Liver (tissue), 9 donors: ENCODE results near the gene SLC13A2. TPM values are rescaled to one million over a fixed set of nuclear protein-coding genes. Genes with fewer than 3 reads are reported as not detected.

Experiments
- DNase-seq: peaks from one replicate; pipeline ENCODE4 v3.0.0-alpha.2; 2017; ENCODE audit warnings: low spot score
- H3K27ac ChIP-seq, 2 donors: one replicate each; pipeline ENCODE4 v1.7.0; 2013; ENCODE audit warnings: inconsistent platforms in 2 of 2, low read length in 2 of 2, control low read depth in 1 of 2, low read depth in 1 of 2, mild to moderate bottlenecking in 1 of 2
- H3K27me3 ChIP-seq, 4 donors: one replicate each; pipeline versions ENCODE4 v1.6.1 to v1.7.0; 2013; ENCODE audit warnings: low read length in 3 of 4, inconsistent platforms in 1 of 4, mild to moderate bottlenecking in 1 of 4, moderate library complexity in 1 of 4; ENCODE audit not compliant: control insufficient read depth in 4 of 4, insufficient read depth in 4 of 4
- H3K36me3 ChIP-seq, 4 donors: one replicate each; pipeline versions ENCODE4 v1.6.1 to v1.7.0; 2013; ENCODE audit warnings: low read length in 3 of 4, mild to moderate bottlenecking in 3 of 4, low read depth in 1 of 4, moderate library complexity in 1 of 4; ENCODE audit not compliant: control insufficient read depth in 4 of 4, insufficient read depth in 3 of 4
- H3K4me1 ChIP-seq, 4 donors: one replicate each; pipeline versions ENCODE4 v1.6.1 to v1.7.0; 2013; ENCODE audit warnings: low read length in 3 of 4, mild to moderate bottlenecking in 3 of 4, moderate library complexity in 1 of 4; ENCODE audit not compliant: control insufficient read depth in 4 of 4, insufficient read depth in 4 of 4
- H3K4me3 ChIP-seq, 3 donors: one replicate each; pipeline versions ENCODE4 v1.6.1 to v1.7.0; 2013; ENCODE audit warnings: low read length in 3 of 3, control low read depth in 1 of 3, low read depth in 1 of 3, mild to moderate bottlenecking in 1 of 3
- H3K9ac ChIP-seq, 2 donors: one replicate each; pipeline ENCODE4 v1.7.0; 2013; ENCODE audit warnings: low read length in 2 of 2, mild to moderate bottlenecking in 2 of 2, moderate library complexity in 2 of 2, control low read depth in 1 of 2, low read depth in 1 of 2
- H3K9me3 ChIP-seq, 4 donors: one replicate each; pipeline versions ENCODE4 v1.6.1 to v1.7.0; 2013; ENCODE audit warnings: low read length in 3 of 4; ENCODE audit not compliant: control insufficient read depth in 4 of 4
- ATF3 ChIP-seq: IDR thresholded peaks from 2 replicates; pipeline ENCODE4 v1.6.1; 2016; ENCODE audit warnings: antibody characterized with exemption
- EGR1 ChIP-seq, 2 donors: IDR thresholded peaks; 2 replicates each; pipeline ENCODE4 v1.6.1; 2016 to 2018; ENCODE audit warnings: antibody characterized with exemption in 2 of 2, low read depth in 2 of 2
- FOXA1 ChIP-seq: IDR thresholded peaks from 2 replicates; pipeline ENCODE4 v1.6.1; 2016; ENCODE audit warnings: antibody characterized with exemption
- FOXA2 ChIP-seq: IDR thresholded peaks from 2 replicates; pipeline ENCODE4 v1.6.1; 2016; ENCODE audit warnings: antibody characterized with exemption
- GABPA ChIP-seq, 2 donors: IDR thresholded peaks in 1 of 2; conservative IDR thresholded peaks in 1 of 2; 2 replicates each; pipeline ENCODE4 v1.6.1; 2016; ENCODE audit warnings: antibody characterized with exemption in 2 of 2, mild to moderate bottlenecking in 1 of 2, moderate library complexity in 1 of 2
- HNF4A ChIP-seq, 2 donors: conservative IDR thresholded peaks; 2 replicates each; pipeline ENCODE4 v1.6.1; 2016; ENCODE audit warnings: antibody characterized with exemption in 2 of 2, mild to moderate bottlenecking in 2 of 2
- HNF4G ChIP-seq: IDR thresholded peaks from 2 replicates; pipeline ENCODE4 v1.6.1; 2016; ENCODE audit warnings: antibody characterized with exemption
- MAX ChIP-seq: IDR thresholded peaks from 2 replicates; pipeline ENCODE4 v1.6.1; 2016; ENCODE audit warnings: antibody characterized with exemption
- RAD21 ChIP-seq, 2 donors: IDR thresholded peaks; 2 replicates each; pipeline ENCODE4 v1.6.1; 2016; ENCODE audit warnings: antibody characterized with exemption in 2 of 2, mild to moderate bottlenecking in 2 of 2
- REST ChIP-seq: IDR thresholded peaks from 2 replicates; pipeline ENCODE4 v1.6.1; 2016; ENCODE audit warnings: antibody characterized with exemption, mild to moderate bottlenecking
- RXRA ChIP-seq, 2 donors: IDR thresholded peaks; 2 replicates each; pipeline ENCODE4 v1.6.1; 2017 to 2018; ENCODE audit warnings: antibody characterized with exemption in 2 of 2, mild to moderate bottlenecking in 1 of 2
- SP1 ChIP-seq: IDR thresholded peaks from 2 replicates; pipeline ENCODE4 v1.6.1; 2018; ENCODE audit warnings: antibody characterized with exemption, mild to moderate bottlenecking
- TAF1 ChIP-seq: conservative IDR thresholded peaks from 2 replicates; pipeline ENCODE4 v1.6.1; 2016; ENCODE audit warnings: antibody characterized with exemption, mild to moderate bottlenecking
- YY1 ChIP-seq: IDR thresholded peaks from 2 replicates; pipeline ENCODE4 v1.6.1; 2016; ENCODE audit warnings: antibody characterized with exemption, mild to moderate bottlenecking
- ZBTB33 ChIP-seq: IDR thresholded peaks from 2 replicates; pipeline ENCODE4 v1.6.1; 2016; ENCODE audit warnings: antibody characterized with exemption
- WGBS: extraction: QIAGEN DNeasy Blood & Tissue Kit; methylation state at CpG from one replicate; pipeline ENCODE4 v1.1.7; 2013; 5-methylcytosine and 5-hydroxymethylcytosine counted together
- polyA plus RNA-seq, 2 donors: library from polyadenylated mRNA; stranded (reverse) in 1 of 2; unstranded in 1 of 2; fragments of 200-250 nt in 1 of 2; fragments of >200 nt in 1 of 2; fragmentation: Nextera tagmentation in 1 of 2; extraction: Ambion mirVana in 1 of 2; gene quantifications; one replicate each; pipeline versions ENCODE4 v1.2.1 to v1.2.3, GENCODE V29; 2013 to 2015
- total RNA-seq, 2 donors: library from RNA; depleted of rRNA; stranded (reverse); fragments of >200 nt; gene quantifications; one replicate each; pipeline ENCODE4 v1.2.3, GENCODE V29; 2014
- TF ChIP-seq, protein P1 (sequence below): fragments of 150-350 bp; IDR thresholded peaks from 2 replicates; pipeline ENCODE4 v1.5.1; 2017; ENCODE audit warnings: improper control_type of control experiment, low read depth, low read length; ENCODE audit not compliant: missing input control
- donor health status: healthy.
- donor health status: healthy.
- donor health status: healthy.
- donor health status: healthy.
- donor health status: healthy.

SLC13A2 gene
- total and polyA plus RNA-seq, 4 donors, result 0.10 to 0.52 (median 0.36) TPM

- Histone ChIP-seq H3K9ac (no peak overlapping the region), H3K9me3 (no peaks in the 10 kb centered on the region), H3K27ac (no peak overlapping the region), H3K4me1 (no peaks in the 10 kb centered on the region), H3K4me3 (no peak overlapping the region), H3K27me3 (no peaks in the 10 kb centered on the region), H3K36me3 (peaks cover 0 to under 1% (median 0%) of the 10 kb centered on the region in 4 donors)
- WGBS, result 80% methylated on average over 4 of the region's 4 CpGs
- DNase-seq, result no peak
- no peak for TF ChIP-seq REST
- TF ChIP-seq, protein P1, sequence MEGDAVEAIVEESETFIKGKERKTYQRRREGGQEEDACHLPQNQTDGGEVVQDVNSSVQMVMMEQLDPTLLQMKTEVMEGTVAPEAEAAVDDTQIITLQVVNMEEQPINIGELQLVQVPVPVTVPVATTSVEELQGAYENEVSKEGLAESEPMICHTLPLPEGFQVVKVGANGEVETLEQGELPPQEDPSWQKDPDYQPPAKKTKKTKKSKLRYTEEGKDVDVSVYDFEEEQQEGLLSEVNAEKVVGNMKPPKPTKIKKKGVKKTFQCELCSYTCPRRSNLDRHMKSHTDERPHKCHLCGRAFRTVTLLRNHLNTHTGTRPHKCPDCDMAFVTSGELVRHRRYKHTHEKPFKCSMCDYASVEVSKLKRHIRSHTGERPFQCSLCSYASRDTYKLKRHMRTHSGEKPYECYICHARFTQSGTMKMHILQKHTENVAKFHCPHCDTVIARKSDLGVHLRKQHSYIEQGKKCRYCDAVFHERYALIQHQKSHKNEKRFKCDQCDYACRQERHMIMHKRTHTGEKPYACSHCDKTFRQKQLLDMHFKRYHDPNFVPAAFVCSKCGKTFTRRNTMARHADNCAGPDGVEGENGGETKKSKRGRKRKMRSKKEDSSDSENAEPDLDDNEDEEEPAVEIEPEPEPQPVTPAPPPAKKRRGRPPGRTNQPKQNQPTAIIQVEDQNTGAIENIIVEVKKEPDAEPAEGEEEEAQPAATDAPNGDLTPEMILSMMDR, result no peak
- no peak for TF ChIP-seq RXRA (IDR thresholded peaks at IDR 0.05)
- no peak for TF ChIP-seq ATF3
- no peak for TF ChIP-seq ZBTB33
- no peak for TF ChIP-seq HNF4G
- TF ChIP-seq RAD21 (IDR thresholded peaks at IDR 0.05), result no peak
- TF ChIP-seq FOXA1, result no peak
- TF ChIP-seq TAF1, result no peak
- no peak for TF ChIP-seq HNF4A (conservative IDR thresholded peaks at IDR 0.05)
- TF ChIP-seq MAX, result no peak
- TF ChIP-seq FOXA2, result no peak
- TF ChIP-seq YY1, result no peak
Observed at GRCh38 chr17:28541439-28541838, 68.0 kb downstream of the SLC13A2 start.

DNA sequence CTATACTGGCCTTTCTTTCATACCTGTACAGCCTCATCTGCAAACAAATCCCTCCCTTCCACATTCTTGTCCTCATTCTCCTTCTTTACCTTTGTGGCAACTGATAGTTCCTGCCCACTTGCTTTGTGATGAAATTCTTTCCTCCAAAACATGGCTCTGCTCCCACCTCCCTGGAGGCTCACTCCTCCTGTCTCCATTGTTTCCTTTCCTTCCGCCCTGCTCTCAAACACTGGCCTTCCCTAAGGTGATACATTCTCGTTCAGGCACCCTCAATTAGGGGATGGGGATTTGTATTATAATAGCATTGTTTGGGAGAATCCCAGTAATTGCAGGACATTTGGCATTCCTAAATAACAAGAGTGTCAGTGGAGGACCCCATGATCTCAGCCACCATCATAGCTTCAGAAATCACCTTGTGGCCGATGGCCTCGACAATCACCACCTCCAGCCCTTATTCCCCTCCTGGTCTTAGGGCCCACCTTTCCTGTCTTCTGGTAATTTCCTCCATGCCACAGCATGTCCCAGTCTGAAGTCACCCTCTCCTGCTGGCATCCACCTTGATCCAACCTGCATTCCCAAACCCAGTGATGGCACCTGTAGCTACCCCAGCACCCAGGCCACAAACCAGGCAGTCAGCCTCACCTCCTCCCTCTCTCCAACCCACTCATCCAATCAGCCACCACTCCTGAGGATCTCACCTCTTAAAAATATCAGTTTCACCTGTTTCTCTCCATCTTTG, 71.1 kb downstream of the SLC13A2 start:
- peaks cover 0 to 6% (median 2%) of the 10 kb centered on the region in 4 donors for H3K36me3 ChIP-seq
- no peaks in the 10 kb centered on the region for H3K9me3 ChIP-seq
- H3K27me3 ChIP-seq, result no peaks in the 10 kb centered on the region
- H3K4me1 ChIP-seq, result peaks cover 0 to 2% (median 0%) of the 10 kb centered on the region in 4 donors
- TF ChIP-seq SP1 (no peak), RXRA (IDR thresholded peaks at IDR 0.05) (no peak), EGR1 (IDR thresholded peaks at IDR 0.05; ENCODE audit: low read depth in 2 of 2) (no peak), GABPA (IDR thresholded peaks at IDR 0.05 in 1 of 2, conservative IDR thresholded peaks at IDR 0.05 in 1 of 2) (no peak), REST (no peak)
- TF ChIP-seq, protein P1, result no peak
- H3K4me3 ChIP-seq, result no peak overlapping the region
- 95% methylated on average over 4 of the region's 4 CpGs for WGBS
- DNase-seq, result no peak
- no peak overlapping the region for H3K27ac ChIP-seq
- no peak overlapping the region for H3K9ac ChIP-seq
